Esophagus muscularis mucosa (tissue), 3 donors: ENCODE data around the gene DYNC2H1.

Source experiments
- CTCF ChIP-seq, 3 experiments: fragments of 200-600 bp in 2 of 3; fragments of 450-650 bp in 1 of 3; sonication (generic) in 2 of 3; IDR thresholded peaks; one replicate each; pipeline ENCODE4 v1.5.1; 2017 to 2019; ENCODE audit warnings: antibody characterized with exemption in 3 of 3, mild to moderate bottlenecking in 2 of 3, moderate library complexity in 1 of 3
- EP300 ChIP-seq: sonication (generic); formaldehyde crosslinking; IDR thresholded peaks from one replicate; pipeline ENCODE4 v1.6.1; 2017; ENCODE audit warnings: antibody characterized with exemption

DNA sequence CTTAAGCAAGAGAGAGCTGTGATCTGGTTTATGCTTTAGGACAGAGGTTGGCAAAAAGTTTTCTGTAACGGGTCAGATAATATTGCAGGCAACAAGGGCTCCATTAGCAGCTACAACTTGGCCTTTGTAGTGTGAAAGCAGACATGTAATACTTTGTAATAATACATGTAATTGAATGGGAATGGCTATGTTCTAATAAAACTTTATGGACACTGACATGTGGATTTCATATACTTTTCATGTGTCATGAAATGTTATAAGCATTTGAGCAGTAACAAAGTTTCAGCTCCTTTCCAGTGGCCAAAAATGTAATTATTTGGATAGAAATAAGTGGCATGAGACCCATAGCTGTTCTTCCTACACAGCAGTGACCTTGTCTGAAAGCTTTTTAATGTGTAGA is 3.1 kb downstream of the DYNC2H1 start:
- TF ChIP-seq CTCF (IDR thresholded peaks at IDR 0.05), result no peak
- TF ChIP-seq EP300, result no peak
